ENCODE data around the gene FILIP1L.

Gene FILIP1L

GRCh38 chr3:100042166-100042981 lies 71.9 kb downstream of the FILIP1L start:
- DNase-seq (ENCODE audit: low spot score): no peak

GRCh38 chr3:100041328-100041749 lies 73.0 kb downstream of the FILIP1L start:
- DNase-seq (ENCODE audit: low spot score): no peak

- DNase-seq (ENCODE audit: low spot score): no peak
These were observed 73.7 kb downstream of the FILIP1L start for GRCh38 chr3:100040451-100041225.

- DNase-seq (ENCODE audit: low spot score): no peak
These were observed 75.2 kb downstream of the FILIP1L start for GRCh38 chr3:100039075-100039474.

GRCh38 chr3:100033903-100034471 lies 80.3 kb downstream of the FILIP1L start:
- no peak for DNase-seq (ENCODE audit: low spot score)

GRCh38 chr3:100033184-100033583 lies 81.1 kb downstream of the FILIP1L start:
- DNase-seq (ENCODE audit: low spot score): no peak

- DNase-seq (ENCODE audit: low spot score): no peak
These were observed 82.1 kb downstream of the FILIP1L start for GRCh38 chr3:100032243-100032642.

- no peak for DNase-seq (ENCODE audit: low spot score)
These were observed 83.3 kb downstream of the FILIP1L start for GRCh38 chr3:100030914-100031425.

GRCh38 chr3:100030346-100030745 lies 84.0 kb downstream of the FILIP1L start:
- no peak for DNase-seq (ENCODE audit: low spot score)

GRCh38 chr3:100029689-100030088 lies 84.6 kb downstream of the FILIP1L start:
- no peak for DNase-seq (ENCODE audit: low spot score)

- no peak for DNase-seq (ENCODE audit: low spot score)
These were observed 85.2 kb downstream of the FILIP1L start for GRCh38 chr3:100029052-100029451.

- DNase-seq (ENCODE audit: low spot score): no peak
These were observed 87.0 kb downstream of the FILIP1L start for GRCh38 chr3:100027321-100027720.

GRCh38 chr3:100024520-100025303 lies 89.6 kb downstream of the FILIP1L start:
- DNase-seq (ENCODE audit: low spot score): no peak

GRCh38 chr3:100023595-100023994 lies 90.7 kb downstream of the FILIP1L start:
- no peak for DNase-seq (ENCODE audit: low spot score)

- DNase-seq (ENCODE audit: low spot score): no peak
These were observed 91.2 kb downstream of the FILIP1L start for GRCh38 chr3:100023150-100023549.

GRCh38 chr3:100022506-100022905 lies 91.8 kb downstream of the FILIP1L start:
- no peak for DNase-seq (ENCODE audit: low spot score)

GRCh38 chr3:100020876-100021644 lies 93.2 kb downstream of the FILIP1L start:
- no peak for DNase-seq (ENCODE audit: low spot score)

- no peak for DNase-seq (ENCODE audit: low spot score)
These were observed 94.6 kb downstream of the FILIP1L start for GRCh38 chr3:100019719-100020118.

- DNase-seq (ENCODE audit: low spot score): no peak
These were observed 95.5 kb downstream of the FILIP1L start for GRCh38 chr3:100018806-100019205.

- no peak for DNase-seq (ENCODE audit: low spot score)
These were observed 104.2 kb downstream of the FILIP1L start for GRCh38 chr3:100010087-100010417.
